Fibroblast of skin of scalp (primary cell): ENCODE measurements around the gene ST8SIA3. TPM values are rescaled to one million over a fixed set of nuclear protein-coding genes. Genes with fewer than 3 reads are reported as not detected.
A peak's percentile ranks its signal among the peaks of the same experiment; 100 is the strongest.

Experiments used
- DNase-seq: peaks from one replicate; pipeline ENCODE4 v3.0.0-alpha.2; 2013
- polyA plus RNA-seq, 2 experiments: library from polyadenylated mRNA; unstranded; fragments of 120-200 nt; gene quantifications; one replicate each; pipeline ENCODE4 v1.2.1, GENCODE V29; 2013; ENCODE audit not compliant: insufficient read length in 2 of 2

Gene ST8SIA3
- polyA plus RNA-seq (2013, experiment 1 of 2; ENCODE audit: insufficient read length): not detected
- 0.11 TPM for polyA plus RNA-seq (2013, experiment 2 of 2; ENCODE audit: insufficient read length)

GRCh38 chr18:57352271-57352701 is at the start of gene ST8SIA3:
ST8SIA3 (plus strand) TSS chr18:57352557; CDS start chr18:57352847, 290 bp downstream.
- DNase-seq: no peak

GRCh38 chr18:57311472-57311871 is 40.9 kb upstream of the ST8SIA3 start:
- no peak for DNase-seq

GRCh38 chr18:57312346-57313144 is 39.8 kb upstream of the ST8SIA3 start:
- no peak for DNase-seq

DNA sequence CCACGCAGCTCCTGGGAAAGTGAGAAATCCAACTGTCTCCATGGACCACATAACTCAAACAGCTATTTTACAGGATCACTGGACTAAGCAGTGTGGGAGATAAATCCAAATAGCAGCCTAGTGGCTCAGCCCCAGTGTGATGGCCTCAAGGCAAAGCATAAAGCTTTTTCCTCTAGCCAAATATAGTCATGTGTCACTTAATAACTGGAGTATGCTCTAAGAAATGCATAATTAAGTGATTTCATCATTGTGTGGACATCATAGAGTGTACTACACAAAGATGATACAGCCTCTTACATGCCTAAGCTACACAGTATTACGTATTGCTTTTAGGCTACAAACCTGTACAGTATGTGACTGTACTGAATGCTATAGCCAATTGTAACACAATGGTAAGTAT is 31.8 kb upstream of the ST8SIA3 start:
- no peak for DNase-seq

GRCh38 chr18:57325491-57326166 is 26.7 kb upstream of the ST8SIA3 start:
- no peak for DNase-seq

- DNase-seq: no peak
These were observed 25.5 kb upstream of the ST8SIA3 start for GRCh38 chr18:57326718-57327323.

DNA sequence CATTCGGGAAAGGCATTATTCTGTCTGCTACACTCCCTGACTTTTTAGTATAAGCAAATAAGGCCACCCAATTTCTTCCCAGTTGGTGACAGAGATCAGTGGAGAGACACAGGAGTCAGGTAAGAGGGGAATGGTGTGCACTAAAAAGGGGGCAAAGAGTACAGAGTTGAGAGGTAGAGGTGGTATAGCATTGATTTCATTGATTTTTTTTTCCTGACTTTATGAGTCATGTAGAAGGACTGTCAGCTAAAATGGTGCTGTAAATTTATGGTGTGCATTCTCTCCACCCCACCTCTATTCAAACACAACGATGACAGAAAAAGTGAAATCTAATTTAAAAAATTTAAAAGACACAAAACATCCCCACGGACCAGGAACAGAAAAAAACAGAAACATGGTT is 23.7 kb upstream of the ST8SIA3 start:
- no peak for DNase-seq

GRCh38 chr18:57329856-57330255 is 22.5 kb upstream of the ST8SIA3 start:
- no peak for DNase-seq

GRCh38 chr18:57331718-57332117 is 20.6 kb upstream of the ST8SIA3 start:
- DNase-seq: no peak

DNA sequence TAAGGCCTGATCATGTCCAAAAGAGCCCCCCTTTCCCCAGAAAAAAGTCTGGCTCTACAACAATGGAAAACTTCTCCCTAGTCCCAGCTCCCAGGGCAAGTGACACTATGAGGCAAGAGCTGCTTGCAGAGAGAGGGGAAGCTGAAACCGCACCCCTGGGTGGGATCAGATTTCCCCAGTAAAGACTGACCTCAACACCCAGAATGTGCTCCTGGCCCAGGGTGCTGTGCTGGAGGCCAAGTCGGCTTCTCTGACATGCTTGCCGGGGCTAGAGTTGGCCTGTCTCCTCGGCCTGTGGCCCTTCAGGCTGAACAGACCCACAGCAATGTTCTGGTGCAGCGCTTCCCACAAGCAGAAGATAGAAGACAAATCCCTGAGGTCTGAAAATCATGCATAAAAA is 18.4 kb upstream of the ST8SIA3 start:
- DNase-seq: no peak

DNA sequence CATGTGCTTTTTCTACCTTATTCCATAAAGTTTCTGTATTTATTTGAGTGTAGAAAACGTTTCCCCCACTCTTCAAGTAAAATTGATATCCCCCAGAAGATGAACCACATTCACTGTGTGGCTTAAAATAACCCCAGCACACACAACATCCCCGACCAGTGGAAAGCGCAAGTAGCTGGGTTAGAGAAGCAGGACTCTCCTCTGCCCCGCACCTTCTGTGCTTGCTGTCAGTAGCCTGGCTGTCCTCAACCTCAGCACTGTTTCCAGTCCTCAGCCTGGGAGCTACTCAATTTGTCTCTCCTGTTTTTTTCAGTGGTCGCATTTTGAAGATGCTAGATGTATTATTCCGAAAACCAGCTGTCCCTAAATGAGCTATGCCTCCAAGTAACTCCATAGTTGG is 18.0 kb upstream of the ST8SIA3 start:
- DNase-seq: no peak

GRCh38 chr18:57336343-57336742 is 16.0 kb upstream of the ST8SIA3 start:
- no peak for DNase-seq

DNA sequence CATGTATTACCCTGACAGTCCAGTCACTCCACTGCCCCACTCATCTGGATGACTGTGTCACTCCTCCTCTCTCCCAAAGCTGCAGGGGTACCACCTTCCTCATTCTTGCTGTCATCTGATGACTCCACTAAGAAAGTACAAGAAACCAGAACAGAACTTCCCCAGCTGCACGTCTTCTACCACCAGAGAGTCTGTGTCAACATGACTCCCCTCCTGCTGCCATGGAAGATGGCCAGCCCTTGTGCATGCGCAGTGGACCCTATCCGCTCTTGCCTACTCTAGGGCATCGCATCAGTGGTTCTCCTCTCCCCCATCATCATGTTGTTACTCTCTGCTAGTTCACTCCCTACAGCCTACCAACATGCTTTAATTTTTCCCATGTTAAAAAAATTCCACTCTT is 14.5 kb upstream of the ST8SIA3 start:
- DNase-seq: no peak

DNA sequence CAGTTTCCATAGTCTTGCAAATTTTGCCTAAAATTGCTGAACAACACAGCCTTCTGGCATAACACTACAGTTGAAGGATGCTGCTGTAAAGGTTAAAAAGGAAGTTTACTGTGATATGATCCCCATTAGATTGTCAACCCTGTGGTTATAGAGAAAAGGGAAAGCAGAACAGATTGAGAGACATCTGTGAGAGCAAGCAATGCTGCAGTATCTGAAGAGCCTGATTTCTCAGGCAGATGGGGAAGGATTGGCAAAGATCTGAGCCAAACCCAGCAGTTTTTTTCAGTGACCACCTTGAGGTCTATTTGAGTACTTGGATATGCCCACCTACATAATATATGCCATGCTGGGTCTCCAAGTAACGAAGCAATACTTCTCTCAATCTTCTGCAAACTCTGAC is 8.5 kb upstream of the ST8SIA3 start:
- no peak for DNase-seq

DNA sequence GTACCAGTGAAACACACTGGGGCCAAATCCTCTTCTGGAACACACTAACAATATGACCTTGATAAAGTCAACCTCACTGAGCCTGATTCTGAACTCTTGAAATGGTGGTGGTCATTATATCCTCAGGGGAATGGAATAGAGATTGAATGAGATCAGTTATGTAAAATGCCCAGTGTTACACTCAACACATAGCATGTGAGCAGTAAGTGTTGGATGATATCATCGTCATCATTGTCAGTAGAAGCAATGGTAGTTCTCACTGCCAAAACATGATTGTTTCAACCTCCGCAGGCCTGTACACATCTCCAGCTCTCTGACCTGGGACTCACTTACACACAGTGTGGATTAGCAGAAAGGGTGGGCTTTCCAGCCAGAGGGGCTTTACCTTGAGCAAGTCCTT is 5.5 kb upstream of the ST8SIA3 start:
- no peak for DNase-seq

DNA sequence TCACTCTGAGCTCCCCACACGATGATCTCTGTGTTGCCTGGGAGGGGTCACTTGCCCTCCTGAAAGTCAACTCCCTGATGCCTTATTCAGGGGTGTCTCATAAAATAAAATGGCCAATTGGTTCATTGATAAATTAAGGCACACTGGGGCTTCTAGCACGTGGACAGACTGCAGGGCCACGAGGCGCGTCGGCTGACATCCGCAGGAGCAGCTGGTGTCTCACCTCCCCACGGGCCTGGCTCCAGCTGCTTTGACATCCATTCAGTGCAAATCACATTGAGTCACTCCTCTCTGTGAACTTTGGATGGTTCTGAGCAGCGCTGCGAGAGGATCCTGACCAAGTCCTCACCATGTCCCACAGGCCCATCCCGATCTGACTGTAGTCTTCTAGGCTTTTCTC is 4.6 kb upstream of the ST8SIA3 start:
- DNase-seq: no peak

- DNase-seq: no peak
These were observed 392 bp downstream of the ST8SIA3 start for GRCh38 chr18:57352761-57353136.

DNA sequence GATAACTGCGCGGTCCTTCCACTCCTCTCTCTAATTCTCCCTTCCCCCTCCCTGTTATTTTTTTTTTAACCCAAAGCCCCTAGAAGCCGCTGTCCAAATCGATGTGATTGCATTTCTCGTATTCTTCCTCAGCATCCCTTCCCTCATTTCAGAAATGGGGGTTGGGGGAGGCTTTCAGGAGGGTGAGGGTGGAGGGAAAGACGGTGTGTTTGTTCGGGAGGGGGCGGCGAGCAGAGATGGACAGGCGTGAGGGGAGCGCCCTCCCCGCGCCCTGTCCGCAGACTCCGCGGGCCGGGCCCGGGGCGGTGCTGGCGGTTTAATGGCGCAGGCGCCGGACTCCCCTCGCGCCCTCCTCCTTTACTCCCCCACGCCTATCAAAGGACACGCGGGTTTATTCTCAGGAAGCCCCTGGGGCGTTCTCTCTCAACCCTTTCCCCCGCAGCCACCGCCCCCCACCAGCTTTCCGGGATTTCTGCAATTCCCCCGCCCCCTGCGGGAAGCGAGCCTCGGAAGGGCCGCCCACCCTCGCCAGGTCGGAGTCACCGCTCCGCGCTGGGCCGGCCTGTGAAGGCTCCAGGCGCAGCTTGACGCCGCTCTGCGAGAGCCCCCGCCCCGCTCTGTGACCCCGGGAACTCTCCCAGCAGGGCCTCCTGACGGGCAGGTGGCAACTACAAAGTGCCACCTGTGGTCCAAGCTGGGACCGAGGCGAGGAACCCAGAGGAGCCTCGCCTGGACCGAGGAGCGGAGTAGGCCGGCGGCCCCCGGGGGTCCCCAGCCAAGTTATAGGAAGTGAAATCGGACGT is 981 bp downstream of the ST8SIA3 start:
- no peak for DNase-seq

GRCh38 chr18:57353940-57354461 is 1.6 kb downstream of the ST8SIA3 start:
- DNase-seq: peak; percentile 49

DNA sequence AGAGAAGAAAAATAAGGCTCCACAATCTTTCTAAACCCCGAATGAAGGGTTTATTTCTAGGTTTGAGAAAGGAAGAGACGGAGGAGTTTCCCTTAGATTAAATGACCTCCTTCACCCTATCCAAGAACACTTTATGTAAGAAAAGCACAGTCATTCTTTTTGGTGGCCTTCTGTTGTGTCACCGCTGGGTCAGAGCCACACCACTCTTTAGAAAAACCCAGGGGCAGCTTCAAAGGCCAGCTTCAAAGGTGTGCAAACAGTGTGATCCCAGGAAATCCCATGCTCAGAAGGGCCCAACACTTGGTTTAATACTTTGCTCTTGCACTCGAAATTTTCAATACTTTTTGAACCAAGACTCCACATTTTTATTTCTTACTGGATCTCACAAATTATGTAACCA is 7.1 kb downstream of the ST8SIA3 start:
- no peak for DNase-seq

GRCh38 chr18:57362714-57363113 is 10.4 kb downstream of the ST8SIA3 start:
- DNase-seq: no peak

GRCh38 chr18:57364460-57364859 is 12.1 kb downstream of the ST8SIA3 start:
- DNase-seq: no peak
